Keratinocyte (primary cell): ENCODE results near the gene GAL3ST2.

ENCODE experiments used
- EZH2 ChIP-seq: IDR thresholded peaks from one replicate; pipeline ENCODE4 v1.6.1; 2012; ENCODE audit warnings: inconsistent platforms, mild to moderate bottlenecking, low read length, moderate library complexity
- TF ChIP-seq, protein P1 (sequence below), 3 experiments: IDR thresholded peaks in 1 of 3; conservative IDR thresholded peaks in 1 of 3; optimal IDR thresholded peaks in 1 of 3; 2 replicates in 2 of 3; 3 replicates in 1 of 3; pipeline versions ENCODE3 to v1.5.1; 2011; ENCODE audit warnings: low read length in 3 of 3, mild to moderate bottlenecking in 3 of 3, moderate library complexity in 2 of 3, control low read depth in 1 of 3, inconsistent platforms in 1 of 3; ENCODE audit not compliant: insufficient read depth in 2 of 3; ENCODE audit errors: extremely low read depth in 1 of 3

DNA sequence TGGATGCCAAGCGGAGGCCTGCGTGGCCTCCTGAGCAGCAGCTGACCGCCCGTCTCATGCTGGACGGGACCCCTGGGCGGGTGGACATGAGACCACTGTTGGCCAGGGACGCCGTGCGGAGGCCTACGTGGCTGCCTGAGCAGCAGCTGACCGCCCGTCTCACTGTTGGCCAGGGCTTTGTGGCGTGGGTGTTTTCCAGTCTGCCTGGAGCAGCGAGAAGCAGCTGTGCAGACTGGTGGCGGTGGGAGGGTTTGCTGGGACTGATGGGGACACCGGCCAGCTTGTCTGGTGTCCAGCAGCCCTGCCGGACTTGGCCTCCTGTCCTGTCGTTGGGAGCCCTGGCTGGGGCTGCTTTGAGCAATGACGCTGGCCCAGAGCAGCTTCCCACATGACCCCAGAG, 48.0 kb upstream of the GAL3ST2 start:
- TF ChIP-seq, protein P1, sequence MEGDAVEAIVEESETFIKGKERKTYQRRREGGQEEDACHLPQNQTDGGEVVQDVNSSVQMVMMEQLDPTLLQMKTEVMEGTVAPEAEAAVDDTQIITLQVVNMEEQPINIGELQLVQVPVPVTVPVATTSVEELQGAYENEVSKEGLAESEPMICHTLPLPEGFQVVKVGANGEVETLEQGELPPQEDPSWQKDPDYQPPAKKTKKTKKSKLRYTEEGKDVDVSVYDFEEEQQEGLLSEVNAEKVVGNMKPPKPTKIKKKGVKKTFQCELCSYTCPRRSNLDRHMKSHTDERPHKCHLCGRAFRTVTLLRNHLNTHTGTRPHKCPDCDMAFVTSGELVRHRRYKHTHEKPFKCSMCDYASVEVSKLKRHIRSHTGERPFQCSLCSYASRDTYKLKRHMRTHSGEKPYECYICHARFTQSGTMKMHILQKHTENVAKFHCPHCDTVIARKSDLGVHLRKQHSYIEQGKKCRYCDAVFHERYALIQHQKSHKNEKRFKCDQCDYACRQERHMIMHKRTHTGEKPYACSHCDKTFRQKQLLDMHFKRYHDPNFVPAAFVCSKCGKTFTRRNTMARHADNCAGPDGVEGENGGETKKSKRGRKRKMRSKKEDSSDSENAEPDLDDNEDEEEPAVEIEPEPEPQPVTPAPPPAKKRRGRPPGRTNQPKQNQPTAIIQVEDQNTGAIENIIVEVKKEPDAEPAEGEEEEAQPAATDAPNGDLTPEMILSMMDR (optimal IDR thresholded peaks at IDR 0.05 in 1 of 3, IDR thresholded peaks at IDR 0.05 in 1 of 3, conservative IDR thresholded peaks at IDR 0.05 in 1 of 3; ENCODE audit: extremely low read depth in 1 of 3, insufficient read depth in 2 of 3, low read length in 3 of 3), result no peak
- TF ChIP-seq EZH2, result no peak
